PC-9 (cell line): ENCODE measurements around the gene NAPB. TPM values are rescaled to one million over a fixed set of nuclear protein-coding genes. Genes with fewer than 3 reads are reported as not detected.
A peak's percentile ranks its signal among the peaks of the same experiment; 100 is the strongest.
"Not testable (repeated sequence)": the region's sequence is repeated elsewhere in the genome, so short reads cannot be mapped to it uniquely, and the experiment has no call there.

ENCODE experiments used
- BruUV-seq: library from RNA; stranded (reverse); fragments of 400-500 nt; replicated peaks from 2 replicates; lab custom pipeline; 2021; lab: Mats Ljungman, UMichigan
- CTCF ChIA-PET: fragments of 300-600 bp; sonication (Branson Sonifier 250); formaldehyde crosslinking; loops from one replicate; lab custom pipeline; 2022; ENCODE audit warnings: antibody characterized with exemption; lab: Charles Lee
- POLR2A ChIA-PET: fragments of 300-600 bp; sonication (Branson Sonifier 250); formaldehyde crosslinking; loops from one replicate; lab custom pipeline; 2022; ENCODE audit warnings: antibody characterized with exemption; ENCODE audit not compliant: unreplicated experiment; lab: Charles Lee
- DNase-seq, 2 experiments: peaks; one replicate each; pipeline versions ENCODE4 v3.0.0 to v3.0.0-alpha.2; 2015 to 2022; ENCODE audit warnings: mixed read lengths in 1 of 2
- H2AFZ ChIP-seq: fragments of 200-600 bp; sonication (generic); 2 replicates; pipeline ENCODE4 v1.8.1; 2017; ENCODE audit warnings: antibody characterized with exemption
- H3F3A ChIP-seq: fragments of 200-600 bp; sonication (generic); 2 replicates; pipeline ENCODE4 v1.8.1; 2017; ENCODE audit warnings: antibody characterized with exemption, mild to moderate bottlenecking, low read depth; ENCODE audit not compliant: insufficient read depth
- H3K27ac ChIP-seq: fragments of 200-600 bp; sonication (generic); 2 replicates; pipeline ENCODE4 v1.6.1; 2016; ENCODE audit warnings: mixed run types
- H3K27me3 ChIP-seq: fragments of 200-600 bp; sonication (generic); 2 replicates; pipeline ENCODE4 v1.6.1; 2016; ENCODE audit warnings: low read depth, mixed run types; ENCODE audit not compliant: insufficient read depth
- H3K36me3 ChIP-seq: fragments of 200-600 bp; sonication (generic); 2 replicates; pipeline ENCODE4 v1.6.1; 2016; ENCODE audit warnings: low read depth, mixed run types
- H3K4me1 ChIP-seq: fragments of 200-600 bp; sonication (generic); replicated peaks from 2 replicates; pipeline ENCODE4 v1.6.1; 2016; ENCODE audit warnings: mixed run types; ENCODE audit not compliant: insufficient read depth
- H3K4me2 ChIP-seq: fragments of 200-600 bp; sonication (generic); 2 replicates; pipeline ENCODE4 v1.6.1; 2017; ENCODE audit warnings: mixed run types
- H3K4me3 ChIP-seq: fragments of 200-600 bp; sonication (generic); 2 replicates; pipeline ENCODE4 v1.6.1; 2016; ENCODE audit warnings: mixed run types
- H3K79me2 ChIP-seq: fragments of 200-600 bp; sonication (generic); 2 replicates; pipeline ENCODE4 v1.6.1; 2017; ENCODE audit warnings: low read depth, mixed run types
- H3K9me2 ChIP-seq: fragments of 200-600 bp; sonication (generic); 2 replicates; pipeline ENCODE4 v1.8.1; 2017; ENCODE audit warnings: mild to moderate bottlenecking; ENCODE audit not compliant: insufficient read depth
- H3K9me3 ChIP-seq: fragments of 200-600 bp; sonication (generic); 2 replicates; pipeline ENCODE4 v1.8.1; 2016; ENCODE audit warnings: low read depth; ENCODE audit not compliant: insufficient read depth
- H4K20me1 ChIP-seq: fragments of 200-600 bp; sonication (generic); 2 replicates; pipeline ENCODE4 v1.8.1; 2017; ENCODE audit not compliant: insufficient read depth
- CTCF ChIP-seq: fragments of 200-600 bp; sonication (generic); conservative IDR thresholded peaks from 2 replicates; pipeline ENCODE4 v1.6.1; 2017; ENCODE audit warnings: mixed run types, antibody characterized with exemption, mild to moderate bottlenecking, moderate library complexity
- EZH2 ChIP-seq: fragments of 200-600 bp; sonication (generic); IDR thresholded peaks from 2 replicates; pipeline ENCODE4 v1.8.0; 2017; ENCODE audit warnings: antibody characterized with exemption, low read depth
- intact Hi-C: fragments of 100-400 bp; cut with micrococcal nuclease; formaldehyde crosslinking; loops from one replicate; pipeline ENCODE4 v1.10.0; 2022; ENCODE audit not compliant: unreplicated experiment
- total RNA-seq: library from RNA; stranded (reverse); gene quantifications from 2 replicates; pipeline ENCODE4 v1.2.3, GENCODE V29; 2021

The NAPB gene
- total RNA-seq, 1 experiment from 2014 or later, result 16.5 TPM

- peaks cover 39% of the 10 kb centered on the region for H3K79me2 ChIP-seq
- intact Hi-C loops, result loop anchor here (1.0 to 10.0 kb wide), 6 partner anchors 9 to 959 kb away; no protein-coding TSS in a partner anchor
- peak overlapping the region; percentile 85 for H2AFZ ChIP-seq
- no peaks in the 10 kb centered on the region for H3K9me3 ChIP-seq
- H3K4me3 ChIP-seq, result peak overlapping the region; percentile 91
- no peaks in the 10 kb centered on the region for H4K20me1 ChIP-seq
- 0 out of 2 replicates have a peak, but pooled peaks cover 3% of the 10 kb centered on the region for H3K36me3 ChIP-seq
- no peaks in the 10 kb centered on the region for H3K27me3 ChIP-seq
- H3K4me2 ChIP-seq, result peak overlapping the region; percentile 96
- H3F3A ChIP-seq, result peaks cover 23% of the 10 kb centered on the region
- CTCF ChIA-PET, result interaction anchor here (0.5 to 1.3 kb wide), 13 partner anchors 8 to 1630 kb away, joined by 3 to 15 read pairs (median 6); partner anchors contain the start of gene NAPB
- POLR2A ChIA-PET, result interaction anchor here (0.6 to 1.0 kb wide), 11 partner anchors 8 to 1900 kb away, joined by 3 to 26 read pairs (median 4); partner anchors contain the start of gene NAPB
- H3K9me2 ChIP-seq, result no peaks in the 10 kb centered on the region
- H3K27ac ChIP-seq, result peak overlapping the region; percentile 98
- TF ChIP-seq EZH2, result no peak
- peak; percentile 55 for TF ChIP-seq CTCF
- H3K4me1 ChIP-seq, result peaks cover 25% of the 10 kb centered on the region
- peak; percentile 79 to 90 for DNase-seq
- BruUV-seq, result no TSS peak
Measured at GRCh38 chr20:23349338-23350195, 71.7 kb downstream of the NAPB start.

- H3K36me3 ChIP-seq, BruUV-seq, POLR2A ChIA-PET, H3K9me3 ChIP-seq, H4K20me1 ChIP-seq, intact Hi-C loops, CTCF ChIA-PET, H3K27me3 ChIP-seq, H3K9me2 ChIP-seq, H2AFZ ChIP-seq: not testable (repeated sequence)
- H3K79me2 ChIP-seq, result peaks cover 29% of the 10 kb centered on the region
- peak overlapping the region; percentile 91; the same call in 1 of the 2 replicates for H3K4me3 ChIP-seq
- peak in 1 of 2 experiments; percentile 10 for DNase-seq
- H3K27ac ChIP-seq, result peak overlapping the region; percentile 98
- H3K4me1 ChIP-seq, result peaks cover 25% of the 10 kb centered on the region
- H3F3A ChIP-seq, result peaks cover 22% of the 10 kb centered on the region
- peak overlapping the region; percentile 96 for H3K4me2 ChIP-seq
Measured at GRCh38 chr20:23348510-23348909, 72.8 kb downstream of the NAPB start.

GRCh38 chr20:23347791-23348190, 73.5 kb downstream of the NAPB start:
- peaks cover 22% of the 10 kb centered on the region for H3K79me2 ChIP-seq
- H3K36me3 ChIP-seq, result no peaks in the 10 kb centered on the region
- no peaks in the 10 kb centered on the region for H3K27me3 ChIP-seq
- no peak overlapping the region for H3K27ac ChIP-seq
- DNase-seq, result no peak
- no peaks in the 10 kb centered on the region; the same call in 1 of the 2 replicates for H3K9me3 ChIP-seq
- TF ChIP-seq CTCF, result no peak
- TF ChIP-seq EZH2, result no peak
- H3K4me3 ChIP-seq, result no peak overlapping the region
- no peaks in the 10 kb centered on the region for H3K9me2 ChIP-seq
- ChIA-PET POLR2A (no interaction called here), CTCF (no interaction called here)
- no TSS peak for BruUV-seq
- H3F3A ChIP-seq, result peaks cover 22% of the 10 kb centered on the region
- no peak overlapping the region for H3K4me2 ChIP-seq
- H4K20me1 ChIP-seq, result no peaks in the 10 kb centered on the region
- no peak overlapping the region for H2AFZ ChIP-seq
- intact Hi-C loops, result no loop called here
- peaks cover 25% of the 10 kb centered on the region for H3K4me1 ChIP-seq
